ENCODE measurements around the gene SHROOM2. TPM values are rescaled to one million over a fixed set of nuclear protein-coding genes. Genes with fewer than 3 reads are reported as not detected.

Gene SHROOM2
- total and polyA plus RNA-seq, 9 of the 15 experiments (the other 6 are each of a cell fraction or from before 2014, with no cell fraction given), result not detected

- in situ Hi-C loops (cut with MboI) (no loop called here), intact Hi-C loops (cut with micrococcal nuclease) (no loop called here)
- ChIA-PET POLR2A (no interaction called here), CTCF (ENCODE audit: low intra/inter-chr PET ratio) (no interaction called here)
- Histone ChIP-seq H2AFZ (ENCODE audit: low read depth, low read length) (no peak overlapping the region), H3K27me3 (ENCODE audit: control insufficient read depth in 2 of 2, insufficient read depth in 2 of 2, low read length in 2 of 2) (peaks cover 0 to 14% of the 10 kb centered on the region in 2 experiments; a peak in 2 of 5 replicates), H3K9me1 (ENCODE audit: control insufficient read depth, insufficient read depth, low read length) (peaks cover 2% of the 10 kb centered on the region), H3K27ac (ENCODE audit: extremely low read depth, low read depth, low read length) (no peak overlapping the region), H3K79me2 (ENCODE audit: control insufficient read depth, insufficient read depth, low read length) (no peaks in the 10 kb centered on the region), H3K4me3 (no peak overlapping the region), H3K4me1 (replicated peaks in 1 of 2; ENCODE audit: control insufficient read depth in 2 of 2, insufficient read depth in 2 of 2, low read length in 2 of 2) (no peaks in the 10 kb centered on the region), H4K20me1 (replicated peaks; ENCODE audit: control insufficient read depth, insufficient read depth, low read length) (no peaks in the 10 kb centered on the region), H3K4me2 (ENCODE audit: insufficient read depth, low read length) (no peak overlapping the region), H3K9me3 (replicated peaks; ENCODE audit: control insufficient read depth, insufficient read depth, low read depth, low read length) (no peaks in the 10 kb centered on the region), H3K9ac (ENCODE audit: insufficient read depth in 1 of 2, low read depth in 2 of 2, low read length in 2 of 2) (no peak overlapping the region), H3K36me3 (ENCODE audit: control insufficient read depth, insufficient read depth, low read length) (no peaks in the 10 kb centered on the region)
- TF ChIP-seq SRSF9 (IDR thresholded peaks at IDR 0.05; ENCODE audit: borderline replicate concordance, low read depth, low read length) (no peak), HDGF (IDR thresholded peaks at IDR 0.05) (no peak), SNRNP70 (optimal IDR thresholded peaks at IDR 0.05; ENCODE audit: low read depth, low read length) (no peak), MAZ (CRISPR knock-in tag; conservative IDR thresholded peaks at IDR 0.05 in 1 of 2, IDR thresholded peaks at IDR 0.05 in 1 of 2) (no peak), HNRNPK (IDR thresholded peaks at IDR 0.05; ENCODE audit: low read depth, low read length, poor library complexity, severe bottlenecking) (no peak), ZBTB7A (IDR thresholded peaks at IDR 0.05; ENCODE audit: borderline replicate concordance, control insufficient read depth, low read depth, low read length) (no peak), HDAC1 (IDR thresholded peaks at IDR 0.05) (no peak), SAFB (IDR thresholded peaks at IDR 0.05; ENCODE audit: borderline replicate concordance, low read depth, low read length) (no peak), ZNF511 (CRISPR knock-in tag; IDR thresholded peaks at IDR 0.05) (no peak), AFF1 (IDR thresholded peaks at IDR 0.05; ENCODE audit: low read depth in 1 of 2, partially characterized antibody in 2 of 2) (no peak), NFXL1 (CRISPR knock-in tag; IDR thresholded peaks at IDR 0.05) (no peak), ZC3H11A (IDR thresholded peaks at IDR 0.05; ENCODE audit: low read depth, low read length) (no peak), CTCFL (IDR thresholded peaks at IDR 0.05; ENCODE audit: borderline replicate concordance, insufficient read depth, low read depth, low read length, poor library complexity, severe bottlenecking) (no peak), HEY1 (CRISPR knock-in tag; IDR thresholded peaks at IDR 0.05; ENCODE audit: borderline replicate concordance) (no peak), FOXK2 (conservative IDR thresholded peaks at IDR 0.05 in 1 of 2, IDR thresholded peaks at IDR 0.05 in 1 of 2; ENCODE audit: low read depth in 2 of 2) (no peak), CBX2 (IDR thresholded peaks at IDR 0.05; ENCODE audit: insufficient read depth, low read length, poor library complexity, severe bottlenecking) (no peak)
- no TSS peak for BruUV-seq (replicated peaks)
- 0% methylated on average over 5 of the region's 5 CpGs for WGBS (ENCODE audit: insufficient coverage, low coverage, missing lambda C conversion rate)
- no peak for DNase-seq (ENCODE audit: extremely low read depth in 1 of 4, low spot score in 3 of 4)
- ATAC-seq, result no peak
- no peak for FAIRE-seq
These were observed 137.1 kb downstream of the SHROOM2 start for GRCh38 chrX:9923357-9923756.
